ENCODE data around the gene TENM3. TPM values are rescaled to one million over a fixed set of nuclear protein-coding genes. Genes with fewer than 3 reads are reported as not detected.

Gene TENM3
- total RNA-seq, 1 experiment from 2014 or later: 34.1 TPM

- no peaks in the 10 kb centered on the region for H3K27me3 Mint-ChIP-seq (ENCODE audit: insufficient read depth, unreplicated experiment)
- no peak for TF ChIP-seq CTCF (IDR thresholded peaks at IDR 0.05; ENCODE audit: unreplicated experiment)
- intact Hi-C loops (cut with micrococcal nuclease): loop anchor here (10.0 kb wide), 1 partner anchor 1258 kb away; no protein-coding TSS in a partner anchor
- H3K36me3 Mint-ChIP-seq (ENCODE audit: insufficient read depth, unreplicated experiment): no peaks in the 10 kb centered on the region
- H3K27ac Mint-ChIP-seq (ENCODE audit: low read depth, unreplicated experiment): no peak overlapping the region
- no peak overlapping the region for H3K4me3 Mint-ChIP-seq (ENCODE audit: unreplicated experiment)
- CTCF ChIA-PET: no interaction called here
- POLR2A ChIA-PET: no interaction called here
- no peak for DNase-seq (ENCODE audit: unreplicated experiment)
- H3K9me3 Mint-ChIP-seq (ENCODE audit: unreplicated experiment): no peaks in the 10 kb centered on the region
- no TSS peak for BruUV-seq (replicated peaks)
- no peaks in the 10 kb centered on the region for H3K4me1 Mint-ChIP-seq (ENCODE audit: insufficient read depth, unreplicated experiment)
These were observed 560.0 kb downstream of the TENM3 start for GRCh38 chr4:182803235-182803634.

GRCh38 chr4:182804131-182804530 lies 560.9 kb downstream of the TENM3 start:
- no peak for TF ChIP-seq CTCF (IDR thresholded peaks at IDR 0.05; ENCODE audit: unreplicated experiment)
- H3K4me3 Mint-ChIP-seq (ENCODE audit: unreplicated experiment): no peak overlapping the region
- H3K9me3 Mint-ChIP-seq (ENCODE audit: unreplicated experiment): no peaks in the 10 kb centered on the region
- ChIA-PET CTCF (interaction anchor here (0.5 kb wide), 1 partner anchor 41 kb away, joined by 3 read pairs; no protein-coding TSS in a partner anchor), POLR2A (no interaction called here)
- H3K27me3 Mint-ChIP-seq (ENCODE audit: insufficient read depth, unreplicated experiment): no peaks in the 10 kb centered on the region
- H3K27ac Mint-ChIP-seq (ENCODE audit: low read depth, unreplicated experiment): peak overlapping the region; percentile 41
- H3K4me1 Mint-ChIP-seq (ENCODE audit: insufficient read depth, unreplicated experiment): no peaks in the 10 kb centered on the region
- intact Hi-C loops (cut with micrococcal nuclease): loop anchor here (10.0 kb wide), 1 partner anchor 1259 kb away; no protein-coding TSS in a partner anchor
- no peaks in the 10 kb centered on the region for H3K36me3 Mint-ChIP-seq (ENCODE audit: insufficient read depth, unreplicated experiment)
- no TSS peak for BruUV-seq (replicated peaks)
- no peak for DNase-seq (ENCODE audit: unreplicated experiment)

GRCh38 chr4:182805321-182805720 lies 562.1 kb downstream of the TENM3 start:
- no peak overlapping the region for H3K27ac Mint-ChIP-seq (ENCODE audit: low read depth, unreplicated experiment)
- no TSS peak for BruUV-seq (replicated peaks)
- H3K4me1 Mint-ChIP-seq (ENCODE audit: insufficient read depth, unreplicated experiment): no peaks in the 10 kb centered on the region
- DNase-seq (ENCODE audit: unreplicated experiment): no peak
- TF ChIP-seq CTCF (IDR thresholded peaks at IDR 0.05; ENCODE audit: unreplicated experiment): no peak
- H3K36me3 Mint-ChIP-seq (ENCODE audit: insufficient read depth, unreplicated experiment): no peaks in the 10 kb centered on the region
- CTCF ChIA-PET: interaction anchor here (0.6 to 1.8 kb wide), 20 partner anchors 9 to 1636 kb away, joined by 3 to 6 read pairs (median 3); no protein-coding TSS in a partner anchor
- H3K4me3 Mint-ChIP-seq (ENCODE audit: unreplicated experiment): no peak overlapping the region
- no peaks in the 10 kb centered on the region for H3K27me3 Mint-ChIP-seq (ENCODE audit: insufficient read depth, unreplicated experiment)
- intact Hi-C loops (cut with micrococcal nuclease): loop anchor here (10.0 kb wide), 1 partner anchor 1261 kb away; no protein-coding TSS in a partner anchor
- POLR2A ChIA-PET: no interaction called here
- H3K9me3 Mint-ChIP-seq (ENCODE audit: unreplicated experiment): no peaks in the 10 kb centered on the region

- intact Hi-C loops (cut with micrococcal nuclease): loop anchor here (1.0 to 10.0 kb wide), 5 partner anchors 327 to 1662 kb away; no protein-coding TSS in a partner anchor
- TF ChIP-seq CTCF (IDR thresholded peaks at IDR 0.05; ENCODE audit: unreplicated experiment): no peak
- H3K4me3 Mint-ChIP-seq (ENCODE audit: unreplicated experiment): no peak overlapping the region
These were observed 562.5 kb downstream of the TENM3 start for GRCh38 chr4:182805750-182806149.

More at GRCh38 chr4:182805750-182806149, 562.5 kb downstream of the TENM3 start:
- CTCF ChIA-PET: interaction anchor here (0.6 to 1.8 kb wide), 20 partner anchors 9 to 1637 kb away, joined by 3 to 6 read pairs (median 3); no protein-coding TSS in a partner anchor
- no TSS peak for BruUV-seq (replicated peaks)
- no peak for DNase-seq (ENCODE audit: unreplicated experiment)
- no peak overlapping the region for H3K27ac Mint-ChIP-seq (ENCODE audit: low read depth, unreplicated experiment)
- no peaks in the 10 kb centered on the region for H3K27me3 Mint-ChIP-seq (ENCODE audit: insufficient read depth, unreplicated experiment)
- H3K4me1 Mint-ChIP-seq (ENCODE audit: insufficient read depth, unreplicated experiment): no peaks in the 10 kb centered on the region
- POLR2A ChIA-PET: no interaction called here
- no peaks in the 10 kb centered on the region for H3K9me3 Mint-ChIP-seq (ENCODE audit: unreplicated experiment)
- no peaks in the 10 kb centered on the region for H3K36me3 Mint-ChIP-seq (ENCODE audit: insufficient read depth, unreplicated experiment)
